Endodermal cell (in vitro differentiated cells): ENCODE data around the gene HTR3A. TPM values are rescaled to one million over a fixed set of nuclear protein-coding genes. Genes with fewer than 3 reads are reported as not detected.

Experiments used
- DNase-seq: peaks from one replicate; pipeline ENCODE4 v3.0.0-alpha.2; 2017
- H3K27ac ChIP-seq: 2 replicates; pipeline ENCODE4 v1.5.1; 2013; ENCODE audit warnings: mild to moderate bottlenecking, low read depth, low read length, moderate library complexity
- H3K27me3 ChIP-seq: 2 replicates; pipeline ENCODE4 v1.6.1; 2013; ENCODE audit warnings: mild to moderate bottlenecking, low read length, moderate library complexity; ENCODE audit not compliant: insufficient read depth, control insufficient read depth, poor library complexity, severe bottlenecking
- H3K36me3 ChIP-seq: 2 replicates; pipeline ENCODE4 v1.7.0; 2013; ENCODE audit warnings: mild to moderate bottlenecking, low read length, moderate library complexity; ENCODE audit not compliant: control insufficient read depth, insufficient read depth
- H3K4me1 ChIP-seq: one replicate; pipeline ENCODE4 v1.7.0; 2013; ENCODE audit warnings: low read length; ENCODE audit not compliant: control insufficient read depth, insufficient read depth
- H3K4me3 ChIP-seq: 2 replicates; pipeline ENCODE4 v1.5.1; 2013; ENCODE audit warnings: mild to moderate bottlenecking, low read length, moderate library complexity
- H3K9ac ChIP-seq: 2 replicates; pipeline ENCODE4 v1.6.1; 2013; ENCODE audit warnings: mild to moderate bottlenecking, low read length, moderate library complexity; ENCODE audit not compliant: poor library complexity, severe bottlenecking; ENCODE audit errors: extremely low read depth
- H3K9me3 ChIP-seq: 2 replicates; pipeline ENCODE4 v1.6.1; 2013; ENCODE audit warnings: mild to moderate bottlenecking, low read length, moderate library complexity; ENCODE audit not compliant: control insufficient read depth
- H3K27ac Mint-ChIP-seq: 2 replicates; pipeline ENCODE4 v1.8.0; 2020; ENCODE audit warnings: mixed read lengths
- H3K27me3 Mint-ChIP-seq: 2 replicates; pipeline ENCODE4 v1.8.0; 2021; ENCODE audit warnings: mild to moderate bottlenecking, mixed read lengths; ENCODE audit not compliant: insufficient read depth
- H3K36me3 Mint-ChIP-seq: 2 replicates; pipeline ENCODE4 v1.8.0; 2020; ENCODE audit warnings: low read depth, mixed read lengths
- H3K4me1 Mint-ChIP-seq: 2 replicates; pipeline ENCODE4 v1.8.0; 2020; ENCODE audit warnings: mixed read lengths
- H3K4me3 Mint-ChIP-seq: 2 replicates; pipeline ENCODE4 v1.8.0; 2020; ENCODE audit warnings: mild to moderate bottlenecking, moderate library complexity, mixed read lengths
- H3K9me3 Mint-ChIP-seq: 2 replicates; pipeline ENCODE4 v1.8.0; 2020; ENCODE audit warnings: mild to moderate bottlenecking, mixed read lengths
- WGBS, 2 experiments: methylation state at CpG; one replicate each; pipeline versions ENCODE4 v1.1.5 to v1.1.7; 2013; ENCODE audit warnings: missing lambda C conversion rate in 2 of 2, mixed read lengths in 1 of 2; ENCODE audit not compliant: insufficient coverage in 1 of 2, insufficient read length in 1 of 2; 5-methylcytosine and 5-hydroxymethylcytosine counted together
- total RNA-seq, 2 donors: library from RNA; stranded (reverse); fragmentation: NEBNext Ultra II Directional in 1 of 2; extraction: Animal tissue kit (Norgen Biotek cat#: 25700) in 1 of 2; gene quantifications; 2 replicates in 1 of 2; 3 replicates in 1 of 2; pipeline ENCODE4 v1.2.1, GENCODE V29; 2021
- TF ChIP-seq, protein P1 (sequence below): fragments of 200-600 bp; sonication (generic); conservative IDR thresholded peaks from 2 replicates; pipeline ENCODE4 v1.5.0; 2021; ENCODE audit warnings: antibody characterized with exemption, mild to moderate bottlenecking

HTR3A gene
- total RNA-seq, 2 donors from 2014 or later = 0.55 TPM; not detected in 1

DNA sequence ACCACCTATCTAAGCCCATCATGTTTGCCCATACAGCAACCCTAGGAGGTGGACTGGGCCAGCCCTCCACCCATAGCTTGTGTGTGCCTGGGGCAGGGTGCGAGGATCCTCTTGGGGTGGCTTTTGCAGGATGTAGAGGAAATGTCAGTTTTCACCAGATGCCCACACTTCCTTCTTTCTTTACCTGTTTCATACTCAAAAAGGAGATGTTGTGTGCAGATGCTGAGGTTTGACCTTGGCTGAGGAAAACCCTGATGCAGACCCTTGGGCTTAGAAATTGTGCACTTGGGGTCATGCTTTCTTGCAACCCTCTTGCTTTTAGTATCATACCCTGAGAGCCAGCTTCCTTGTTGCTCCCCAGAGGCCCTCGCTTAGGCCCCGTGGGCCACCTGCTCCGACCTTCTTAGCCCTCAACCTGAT, 2.2 kb downstream of the HTR3A start:
- peaks cover 17% of the 10 kb centered on the region for H3K27me3 Mint-ChIP-seq
- TF ChIP-seq, protein P1, sequence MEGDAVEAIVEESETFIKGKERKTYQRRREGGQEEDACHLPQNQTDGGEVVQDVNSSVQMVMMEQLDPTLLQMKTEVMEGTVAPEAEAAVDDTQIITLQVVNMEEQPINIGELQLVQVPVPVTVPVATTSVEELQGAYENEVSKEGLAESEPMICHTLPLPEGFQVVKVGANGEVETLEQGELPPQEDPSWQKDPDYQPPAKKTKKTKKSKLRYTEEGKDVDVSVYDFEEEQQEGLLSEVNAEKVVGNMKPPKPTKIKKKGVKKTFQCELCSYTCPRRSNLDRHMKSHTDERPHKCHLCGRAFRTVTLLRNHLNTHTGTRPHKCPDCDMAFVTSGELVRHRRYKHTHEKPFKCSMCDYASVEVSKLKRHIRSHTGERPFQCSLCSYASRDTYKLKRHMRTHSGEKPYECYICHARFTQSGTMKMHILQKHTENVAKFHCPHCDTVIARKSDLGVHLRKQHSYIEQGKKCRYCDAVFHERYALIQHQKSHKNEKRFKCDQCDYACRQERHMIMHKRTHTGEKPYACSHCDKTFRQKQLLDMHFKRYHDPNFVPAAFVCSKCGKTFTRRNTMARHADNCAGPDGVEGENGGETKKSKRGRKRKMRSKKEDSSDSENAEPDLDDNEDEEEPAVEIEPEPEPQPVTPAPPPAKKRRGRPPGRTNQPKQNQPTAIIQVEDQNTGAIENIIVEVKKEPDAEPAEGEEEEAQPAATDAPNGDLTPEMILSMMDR = no peak
- peaks cover 10% of the 10 kb centered on the region for H3K4me1 Mint-ChIP-seq
- H3K27ac Mint-ChIP-seq = no peak overlapping the region
- H3K27me3 ChIP-seq = peaks cover 9% of the 10 kb centered on the region
- no peaks in the 10 kb centered on the region for H3K36me3 Mint-ChIP-seq
- no peak overlapping the region for H3K27ac ChIP-seq
- no peak overlapping the region for H3K4me3 Mint-ChIP-seq
- no peak overlapping the region for H3K9ac ChIP-seq
- no peak overlapping the region for H3K4me3 ChIP-seq
- H3K9me3 Mint-ChIP-seq = no peaks in the 10 kb centered on the region
- WGBS, 2 experiments = 94% methylated on average over 3 of the region's 4 CpGs
- H3K9me3 ChIP-seq = no peaks in the 10 kb centered on the region
- no peak for DNase-seq
- no peaks in the 10 kb centered on the region for H3K4me1 ChIP-seq
- H3K36me3 ChIP-seq = no peaks in the 10 kb centered on the region

- Mint-ChIP-seq H3K4me3 (no peak overlapping the region), H3K36me3 (no peaks in the 10 kb centered on the region), H3K27ac (no peak overlapping the region), H3K4me1 (peaks cover 10% of the 10 kb centered on the region), H3K27me3 (peaks cover 17% of the 10 kb centered on the region), H3K9me3 (no peaks in the 10 kb centered on the region)
- no peak overlapping the region for H3K9ac ChIP-seq
- no peak overlapping the region for H3K4me3 ChIP-seq
- peaks cover 9% of the 10 kb centered on the region for H3K27me3 ChIP-seq
- H3K27ac ChIP-seq = no peak overlapping the region
- H3K36me3 ChIP-seq = no peaks in the 10 kb centered on the region
- H3K9me3 ChIP-seq = no peaks in the 10 kb centered on the region
- DNase-seq = no peak
- WGBS, 2 experiments = 92 to 95% methylated on average over 11 of the region's 11 CpGs
- TF ChIP-seq, protein P1 = no peak
- no peaks in the 10 kb centered on the region for H3K4me1 ChIP-seq
Measured at GRCh38 chr11:113977701-113978100, 2.8 kb downstream of the HTR3A start.

DNA sequence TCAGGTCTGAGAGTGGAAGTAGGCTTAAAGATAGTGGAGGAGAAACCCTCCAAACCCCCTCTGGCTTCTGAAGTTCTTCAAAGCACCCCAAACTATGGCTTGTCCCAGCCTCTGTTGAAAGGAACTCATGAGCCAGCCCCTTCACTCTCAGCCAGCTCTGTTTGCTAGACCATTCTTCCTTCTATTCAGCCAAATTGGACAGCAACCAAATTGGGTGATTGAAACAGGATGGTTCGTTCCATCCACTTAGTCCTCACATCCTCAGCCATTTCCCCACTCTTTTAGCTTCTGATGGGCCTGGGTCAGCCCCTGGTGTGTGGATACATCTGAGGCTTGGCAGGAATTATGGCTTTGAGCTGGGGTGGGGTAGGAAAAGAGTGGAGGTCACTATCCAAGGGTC, 4.5 kb downstream of the HTR3A start:
- H3K9me3 ChIP-seq = no peaks in the 10 kb centered on the region
- H3K27me3 ChIP-seq = peaks cover 9% of the 10 kb centered on the region
- TF ChIP-seq, protein P1 = no peak
- H3K27ac ChIP-seq = no peak overlapping the region
- no peak overlapping the region for H3K9ac ChIP-seq
- no peaks in the 10 kb centered on the region for H3K4me1 ChIP-seq
- Mint-ChIP-seq H3K27ac (no peak overlapping the region), H3K9me3 (no peaks in the 10 kb centered on the region), H3K4me3 (no peak overlapping the region), H3K36me3 (no peaks in the 10 kb centered on the region), H3K27me3 (peaks cover 17% of the 10 kb centered on the region), H3K4me1 (peaks cover 10% of the 10 kb centered on the region)
- H3K36me3 ChIP-seq = no peaks in the 10 kb centered on the region
- WGBS, 2 experiments = 100% methylated on average over 1 of the region's 1 CpG; no CpG with 5 or more reads in 1 of the 2 experiments
- H3K4me3 ChIP-seq = no peak overlapping the region
- no peak for DNase-seq
